H1 (cell line): Measurements from ENCODE around the gene ASRGL1. TPM values are rescaled to one million over a fixed set of nuclear protein-coding genes. Genes with fewer than 3 reads are reported as not detected.

Experiments used
- CTCF ChIA-PET: fragments of 300-600 bp; sonication (Branson Sonifier 250); formaldehyde crosslinking; loops from one replicate; lab custom pipeline; 2021; ENCODE audit not compliant: partially characterized antibody; lab: Charles Lee
- POLR2A ChIA-PET: fragments of 300-600 bp; sonication (Branson Sonifier 250); formaldehyde crosslinking; loops from one replicate; lab custom pipeline; 2021; ENCODE audit warnings: inconsistent platforms; ENCODE audit not compliant: partially characterized antibody; lab: Charles Lee
- DNase-seq, 2 experiments: peaks; one replicate each; pipeline versions ENCODE4 v3.0.0 to v3.0.0-alpha.2; 2010 to 2022; ENCODE audit warnings: low spot score in 2 of 2, low read depth in 1 of 2, mixed read lengths in 1 of 2
- FAIRE-seq: peaks from 2 replicates; lab custom pipeline; 2011; peaks lifted over from hg19 to GRCh38; lab: Jason Lieb, UNC
- H2AFZ ChIP-seq: 2 replicates; pipeline ENCODE4 v1.8.1; 2012; ENCODE audit warnings: low read length, inconsistent platforms
- H2AK5ac ChIP-seq: 2 replicates; pipeline ENCODE4 v1.6.1; 2013; ENCODE audit warnings: low read depth, low read length
- H2BK120ac ChIP-seq: replicated peaks from 2 replicates; pipeline ENCODE3; 2013; ENCODE audit warnings: low read depth, low read length, inconsistent platforms
- H2BK12ac ChIP-seq: 2 replicates; pipeline ENCODE4 v1.6.1; 2013; ENCODE audit warnings: low read depth, low read length
- H2BK15ac ChIP-seq: 2 replicates; pipeline ENCODE4 v1.6.1; 2013; ENCODE audit warnings: low read length
- H2BK20ac ChIP-seq: 2 replicates; pipeline ENCODE4 v1.6.1; 2013; ENCODE audit warnings: low read length
- H2BK5ac ChIP-seq: 2 replicates; pipeline ENCODE4 v1.6.1; 2013; ENCODE audit warnings: low read depth, low read length
- H3K14ac ChIP-seq: 2 replicates; pipeline ENCODE4 v1.6.1; 2013; ENCODE audit warnings: inconsistent platforms; ENCODE audit not compliant: insufficient read length
- H3K18ac ChIP-seq: 2 replicates; pipeline ENCODE4 v1.6.1; 2013; ENCODE audit warnings: low read length; ENCODE audit errors: extremely low read depth
- H3K23ac ChIP-seq: 2 replicates; pipeline ENCODE4 v1.6.1; 2013; ENCODE audit warnings: inconsistent platforms; ENCODE audit not compliant: insufficient read length
- H3K23me2 ChIP-seq: 2 replicates; pipeline ENCODE4 v1.6.1; 2013; ENCODE audit warnings: low read depth, low read length
- H3K27ac ChIP-seq: 2 replicates; pipeline ENCODE4 v1.6.1; 2011; ENCODE audit warnings: low read depth, low read length, inconsistent platforms
- H3K27me3 ChIP-seq, 4 experiments: replicated peaks in 1 of 4; 1 replicate in 1 of 4; 2 replicates in 3 of 4; pipeline versions ENCODE4 v1.6.1 to v1.8.1; 2011 to 2013; ENCODE audit warnings: low read length in 3 of 4, mild to moderate bottlenecking in 3 of 4, inconsistent platforms in 2 of 4, mixed read lengths in 2 of 4, moderate library complexity in 1 of 4; ENCODE audit not compliant: control insufficient read depth in 3 of 4, insufficient read depth in 3 of 4; ENCODE audit errors: extremely low read depth in 1 of 4
- H3K36me3 ChIP-seq, 4 experiments: 2 replicates each; pipeline versions ENCODE4 v1.6.1 to v1.8.1; 2011 to 2013; ENCODE audit warnings: mild to moderate bottlenecking in 4 of 4, low read length in 3 of 4, moderate library complexity in 2 of 4, control low read depth in 1 of 4, inconsistent platforms in 1 of 4; ENCODE audit not compliant: insufficient read depth in 4 of 4, control insufficient read depth in 2 of 4
- H3K4ac ChIP-seq: replicated peaks from 2 replicates; pipeline ENCODE3; 2013; ENCODE audit warnings: low read length, low read depth, mixed read lengths, inconsistent platforms; ENCODE audit not compliant: insufficient read length
- H3K4me1 ChIP-seq, 4 experiments: replicated peaks in 1 of 4; 1 replicate in 1 of 4; 2 replicates in 3 of 4; pipeline versions ENCODE4 v1.6.1 to v1.8.1; 2011 to 2013; ENCODE audit warnings: low read length in 3 of 4, inconsistent platforms in 2 of 4, mixed read lengths in 1 of 4; ENCODE audit not compliant: insufficient read depth in 4 of 4, control insufficient read depth in 3 of 4
- H3K4me2 ChIP-seq, 2 experiments: 2 replicates each; pipeline versions ENCODE4 v1.6.1 to v1.8.1; 2011 to 2013; ENCODE audit warnings: low read depth in 2 of 2, low read length in 2 of 2, control low read depth in 1 of 2, inconsistent platforms in 1 of 2, mild to moderate bottlenecking in 1 of 2; ENCODE audit not compliant: insufficient read depth in 1 of 2
- H3K4me3 ChIP-seq, 4 experiments: fragments of 200-600, 300-600 bp in 1 of 4; sonication (generic), shearing (Covaris generic), sonication (Bioruptor Twin) in 1 of 4; 2 replicates each; pipeline versions ENCODE4 v1.5.1 to v1.8.1; 2011 to 2016; ENCODE audit warnings: low read length in 4 of 4, low read depth in 3 of 4, control low read depth in 2 of 4, inconsistent platforms in 2 of 4, mild to moderate bottlenecking in 2 of 4, mixed read lengths in 1 of 4, moderate library complexity in 1 of 4; ENCODE audit not compliant: insufficient read depth in 2 of 4; ENCODE audit errors: extremely low read depth in 1 of 4
- H3K56ac ChIP-seq: replicated peaks from 2 replicates; pipeline ENCODE3; 2013; ENCODE audit warnings: low read depth, mild to moderate bottlenecking, mixed read lengths, low read length, inconsistent platforms; ENCODE audit not compliant: insufficient read length
- H3K79me1 ChIP-seq: 2 replicates; pipeline ENCODE4 v1.6.1; 2013; ENCODE audit warnings: low read depth, low read length, control low read depth
- H3K79me2 ChIP-seq, 2 experiments: 2 replicates each; pipeline versions ENCODE4 v1.6.1 to v1.8.1; 2012 to 2013; ENCODE audit warnings: low read length in 2 of 2, mild to moderate bottlenecking in 2 of 2, inconsistent platforms in 1 of 2; ENCODE audit not compliant: insufficient read depth in 2 of 2, control insufficient read depth in 1 of 2
- H3K9ac ChIP-seq, 4 experiments: replicated peaks in 1 of 4; 1 replicate in 1 of 4; 2 replicates in 3 of 4; pipeline versions ENCODE4 v1.6.1 to v1.8.1; 2011 to 2013; ENCODE audit warnings: low read depth in 3 of 4, low read length in 3 of 4, control low read depth in 2 of 4, mild to moderate bottlenecking in 2 of 4, moderate library complexity in 2 of 4, inconsistent platforms in 1 of 4; ENCODE audit errors: extremely low read depth in 1 of 4
- H3K9me3 ChIP-seq, 2 experiments: 2 replicates each; pipeline versions ENCODE4 v1.6.1 to v1.8.1; 2012 to 2013; ENCODE audit warnings: mild to moderate bottlenecking in 2 of 2, moderate library complexity in 2 of 2, control low read depth in 1 of 2, inconsistent platforms in 1 of 2, low read depth in 1 of 2, low read length in 1 of 2, mixed read lengths in 1 of 2; ENCODE audit not compliant: insufficient read depth in 2 of 2
- H4K20me1 ChIP-seq, 2 experiments: replicated peaks in 1 of 2; 2 replicates each; pipeline versions ENCODE3 to v1.8.1; 2011 to 2013; ENCODE audit warnings: inconsistent platforms in 2 of 2, low read length in 2 of 2, mild to moderate bottlenecking in 1 of 2; ENCODE audit not compliant: insufficient read depth in 2 of 2, control insufficient read depth in 1 of 2
- H4K5ac ChIP-seq: 2 replicates; pipeline ENCODE4 v1.6.1; 2013; ENCODE audit warnings: low read length, low read depth, mixed read lengths, inconsistent platforms; ENCODE audit not compliant: insufficient read length
- H4K8ac ChIP-seq: 2 replicates; pipeline ENCODE4 v1.8.0; 2013; ENCODE audit warnings: mild to moderate bottlenecking, moderate library complexity, low read length, inconsistent platforms; ENCODE audit not compliant: insufficient read depth; ENCODE audit errors: extremely low read depth
- H4K91ac ChIP-seq: replicated peaks from 2 replicates; pipeline ENCODE3; 2013; ENCODE audit warnings: low read length, mixed read lengths, inconsistent platforms; ENCODE audit not compliant: insufficient read length
- ASH2L ChIP-seq: fragments of 200-600, 300-600 bp; sonication (generic); IDR thresholded peaks from one replicate; pipeline ENCODE4 v1.7.1; 2017; ENCODE audit warnings: low read length
- BACH1 ChIP-seq: IDR thresholded peaks from 2 replicates; pipeline ENCODE4 v1.6.1; 2012; ENCODE audit warnings: low read length, improper control_type of control experiment
- CBX5 ChIP-seq: fragments of 300-800, 300-1000 bp; sonication (generic); IDR thresholded peaks from 2 replicates; pipeline ENCODE4 v1.7.1; 2016; ENCODE audit warnings: antibody characterized with exemption, low read length, low read depth
- CBX8 ChIP-seq: fragments of 300-800, 300-1000 bp; sonication (generic); IDR thresholded peaks from 2 replicates; pipeline ENCODE4 v1.7.1; 2016; ENCODE audit warnings: low read depth, low read length, borderline replicate concordance
- CTBP2 ChIP-seq: IDR thresholded peaks from 2 replicates; pipeline ENCODE4 v1.7.0; 2011; ENCODE audit warnings: borderline replicate concordance, mild to moderate bottlenecking, moderate library complexity, mixed read lengths, low read length; ENCODE audit not compliant: insufficient read depth, insufficient read length
- E2F6 ChIP-seq: IDR thresholded peaks from 2 replicates; pipeline ENCODE4 v1.6.1; 2012; ENCODE audit warnings: inconsistent platforms
- EGR1 ChIP-seq: IDR thresholded peaks from 2 replicates; pipeline ENCODE4 v1.6.1; 2011; ENCODE audit warnings: low read depth, low read length, borderline replicate concordance
- KDM1A ChIP-seq: fragments of 200-600, 300-600 bp; sonication (generic); IDR thresholded peaks from 2 replicates; pipeline ENCODE4 v1.7.1; 2016; ENCODE audit warnings: mild to moderate bottlenecking, low read length, borderline replicate concordance
- NANOG ChIP-seq: IDR thresholded peaks from 2 replicates; pipeline ENCODE4 v1.6.1; 2011; ENCODE audit warnings: low read length, low read depth, mild to moderate bottlenecking, inconsistent platforms; ENCODE audit not compliant: insufficient read depth, poor library complexity, severe bottlenecking
- RXRA ChIP-seq: IDR thresholded peaks from 2 replicates; pipeline ENCODE4 v1.6.1; 2011; ENCODE audit warnings: low read depth, mild to moderate bottlenecking, low read length, moderate library complexity; ENCODE audit not compliant: insufficient read depth
- SRF ChIP-seq: IDR thresholded peaks from 2 replicates; pipeline ENCODE4 v1.6.1; 2011; ENCODE audit warnings: mild to moderate bottlenecking, low read depth, low read length, moderate library complexity
- TCF12 ChIP-seq: IDR thresholded peaks from 2 replicates; pipeline ENCODE4 v1.6.1; 2011; ENCODE audit warnings: low read depth, mild to moderate bottlenecking, low read length
- TEAD4 ChIP-seq: IDR thresholded peaks from 2 replicates; pipeline ENCODE4 v1.6.1; 2012; ENCODE audit warnings: low read depth, low read length, inconsistent platforms, mixed read lengths
- WGBS, 2 experiments: shearing (Covaris generic) in 1 of 2; methylation state at CpG; one replicate each; pipeline versions ENCODE4 v1.1.6 to v1.1.7; 2013 to 2015; ENCODE audit warnings: low lambda C conversion rate in 2 of 2, mixed read lengths in 2 of 2, inconsistent platforms in 1 of 2, low coverage in 1 of 2, missing lambda C conversion rate in 1 of 2; ENCODE audit not compliant: insufficient replicate concordance in 2 of 2, insufficient coverage in 1 of 2, insufficient read length in 1 of 2; ENCODE audit errors: extremely low coverage in 1 of 2, missing lambda C conversion rate in 1 of 2; 5-methylcytosine and 5-hydroxymethylcytosine counted together
- polyA plus RNA-seq, 7 experiments: library from polyadenylated mRNA; depleted of rRNA in 3 of 7; stranded (reverse) in 5 of 7; unstranded in 2 of 7; fragments of >200 nt in 5 of 7; fragments of 200-250 nt in 2 of 7; gene quantifications; 1 replicate in 5 of 7; 2 replicates in 1 of 7; 4 replicates in 1 of 7; pipeline versions ENCODE4 v1.2.1 to v1.2.3, GENCODE V29; 2011 to 2013; ENCODE audit warnings: missing spikeins in 2 of 7, mixed read lengths in 2 of 7
- total RNA-seq: library from RNA; stranded (reverse); fragmentation: NEBNext Ultra II Directional; extraction: Animal tissue kit (Norgen Biotek cat#: 25700); gene quantifications from 2 replicates; pipeline ENCODE4 v1.2.1, GENCODE V29; 2021

ASRGL1 gene
- total and polyA plus RNA-seq, 2 of the 8 experiments (the other 6 are each of a cell fraction or from before 2014, with no cell fraction given), result 19.9 to 23.5 TPM

- Histone ChIP-seq H3K9ac (no peak overlapping the region), H3K79me2 (no peaks in the 10 kb centered on the region), H3K14ac (no peak overlapping the region), H3K23me2 (peaks cover 2% of the 10 kb centered on the region; the same call in 1 of the 2 replicates), H3K27me3 (peaks cover 0 to 12% (median 9%) of the 10 kb centered on the region in 4 experiments; a peak in 6 of 7 replicates), H3K79me1 (no peaks in the 10 kb centered on the region), H2BK5ac (no peak overlapping the region), H3K4me1 (no peaks in the 10 kb centered on the region), H2AFZ (no peak overlapping the region), H2BK15ac (no peak overlapping the region), H3K4me3 (no peak overlapping the region), H3K36me3 (no peaks in the 10 kb centered on the region), H2BK120ac (no peak overlapping the region), H2BK20ac (no peak overlapping the region), H3K4ac (no peak overlapping the region), H4K5ac (no peak overlapping the region), H3K56ac (no peak overlapping the region), H4K8ac (no peak overlapping the region; the same call in 1 of the 2 replicates), H4K20me1 (no peaks in the 10 kb centered on the region), H3K18ac (no peak overlapping the region), H4K91ac (no peak overlapping the region), H3K4me2 (no peak overlapping the region), H3K23ac (no peak overlapping the region), H2BK12ac (no peak overlapping the region), H3K27ac (no peak overlapping the region), H3K9me3 (no peaks in the 10 kb centered on the region), H2AK5ac (no peak overlapping the region)
- ChIA-PET POLR2A (interaction anchor here (0.7 to 1.8 kb wide), 7 partner anchors 8 to 248 kb away, joined by 3 to 5 read pairs (median 4); partner anchors contain the start of gene EEF1G), CTCF (interaction anchor here (0.6 to 7.5 kb wide), 12 partner anchors 9 to 1938 kb away, joined by 3 to 82 read pairs (median 4); no protein-coding TSS in a partner anchor)
- no peak for FAIRE-seq
- 67% methylated on average over 5 of the region's 5 CpGs; no CpG with 5 or more reads in 1 of the 2 experiments for WGBS, 2 experiments
- DNase-seq, result no peak
- TF ChIP-seq SRF (no peak), E2F6 (no peak), RXRA (no peak), NANOG (no peak), TCF12 (no peak), EGR1 (no peak), ASH2L (no peak), BACH1 (no peak), CBX5 (no peak), TEAD4 (no peak), KDM1A (no peak), CBX8 (no peak), CTBP2 (no peak)
These were observed 82.2 kb downstream of the ASRGL1 start for GRCh38 chr11:62419314-62419929.
